SK-MEL-5 (cell line): ENCODE measurements around the gene LRGUK. TPM values are rescaled to one million over a fixed set of nuclear protein-coding genes. Genes with fewer than 3 reads are reported as not detected.
A peak's percentile ranks its signal among the peaks of the same experiment; 100 is the strongest.
"Not testable (repeated sequence)": the region's sequence is repeated elsewhere in the genome, so short reads cannot be mapped to it uniquely, and the experiment has no call there.

Source experiments
- DNase-seq: peaks from one replicate; pipeline ENCODE4 v3.0.0-alpha.2; 2016; ENCODE audit warnings: low read depth, low spot score
- in situ Hi-C: cut with HindIII; loops from 2 replicates; pipeline ENCODE4 v1.10.0; 2016; ENCODE audit warnings: low sequenced_read_pairs, high pct_unique_total_duplicates, low pct_unique_long_range_greater_than_20kb
- polyA plus RNA-seq, 2 experiments: library from polyadenylated mRNA; depleted of rRNA; stranded (reverse); fragments of >200 nt; gene quantifications; 2 replicates each; pipeline ENCODE4 v1.2.3, GENCODE V29; 2015
- total RNA-seq: library from RNA; depleted of rRNA; stranded (reverse); fragments of >200 nt; shearing (Covaris generic); gene quantifications from 2 replicates; pipeline ENCODE4 v1.2.3, GENCODE V29; 2014; rRNA removed

The LRGUK gene
- total RNA-seq = 9.9 TPM in 2 replicates
- 5.6 and 6.0 TPM in 2 replicates for polyA plus RNA-seq (2015; cell fraction: cytosol; rRNA removed)
- polyA plus RNA-seq (2015; cell fraction: nucleus; rRNA removed) = 6.7 and 8.7 TPM in 2 replicates

DNA sequence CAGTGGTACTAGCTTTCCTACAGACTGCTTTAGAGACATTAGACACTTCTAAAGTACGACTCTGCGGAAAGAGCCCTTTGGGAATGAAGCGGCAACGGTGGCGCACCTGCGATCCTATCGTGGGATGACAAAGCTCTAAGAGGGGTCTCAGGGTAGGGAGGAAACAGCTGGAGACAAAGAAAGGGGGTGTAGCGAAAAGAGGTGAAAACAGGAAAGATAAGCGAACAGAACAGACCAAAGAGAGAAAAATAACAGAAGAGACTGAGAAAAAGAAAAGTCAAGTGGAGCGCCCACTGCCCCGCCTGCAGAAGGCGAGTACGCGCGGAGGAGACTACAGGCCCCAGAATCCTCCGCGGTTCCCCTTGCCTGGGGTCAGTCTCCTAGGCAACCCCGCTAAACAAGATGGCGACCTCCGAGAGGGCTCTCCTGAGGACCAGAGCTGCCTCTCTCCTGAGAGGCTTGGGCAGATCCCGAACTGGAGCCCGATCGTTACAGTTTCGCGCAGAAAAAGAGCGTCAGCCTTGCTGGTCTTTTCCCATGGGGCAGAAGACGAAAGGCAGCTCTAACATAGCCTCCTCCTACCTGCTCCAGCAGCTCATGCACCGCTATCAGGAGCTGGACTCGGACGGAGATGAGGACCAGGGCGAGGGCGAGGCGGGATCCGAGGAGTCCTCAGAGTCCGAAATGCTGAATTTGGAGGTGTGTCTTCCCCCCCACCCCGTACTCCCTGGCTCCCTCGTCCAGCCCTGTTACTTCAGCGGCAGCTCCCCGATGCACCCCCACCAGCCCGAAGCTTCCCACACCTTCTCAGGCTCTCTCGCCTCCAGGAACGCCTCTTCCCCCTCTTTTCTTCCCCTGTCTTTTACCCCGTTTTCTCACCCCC is at the start of gene LRGUK:
TSS of gene LRGUK (plus strand) at position 375 of the 883 bp plus-strand sequence. CDS start at position 403, 28 bp downstream.
- peak; percentile 92 for DNase-seq
- in situ Hi-C loops = no loop called here

- in situ Hi-C loops, DNase-seq: not testable (repeated sequence)
These were observed 49.6 kb upstream of the LRGUK start for GRCh38 chr7:134077560-134077959.

- no peak for DNase-seq
- in situ Hi-C loops = no loop called here
These were observed 48.1 kb upstream of the LRGUK start for GRCh38 chr7:134078991-134079390.

DNA sequence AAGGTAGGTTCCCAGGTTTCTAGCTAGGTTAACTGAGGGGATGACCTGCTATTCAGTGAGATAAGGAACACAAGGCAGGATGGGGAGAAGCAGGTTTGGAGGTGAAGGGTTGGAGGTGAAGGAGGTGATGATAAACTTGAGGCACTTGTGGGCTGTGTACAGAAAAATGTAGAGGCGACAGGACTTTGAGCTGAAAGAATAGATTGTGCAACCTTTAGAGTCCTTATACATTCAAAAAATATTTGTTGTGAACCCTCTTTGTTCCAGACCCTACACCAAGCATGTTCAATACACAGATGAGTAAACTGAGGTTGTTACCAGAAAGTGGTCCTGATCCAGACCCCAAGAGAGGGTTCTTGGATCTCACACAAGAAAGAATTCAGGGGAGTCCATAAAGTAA is 45.4 kb upstream of the LRGUK start:
- DNase-seq = no peak
- in situ Hi-C loops = no loop called here

- no peak for DNase-seq
- in situ Hi-C loops = no loop called here
These were observed 43.2 kb upstream of the LRGUK start for GRCh38 chr7:134083766-134084487.

DNA sequence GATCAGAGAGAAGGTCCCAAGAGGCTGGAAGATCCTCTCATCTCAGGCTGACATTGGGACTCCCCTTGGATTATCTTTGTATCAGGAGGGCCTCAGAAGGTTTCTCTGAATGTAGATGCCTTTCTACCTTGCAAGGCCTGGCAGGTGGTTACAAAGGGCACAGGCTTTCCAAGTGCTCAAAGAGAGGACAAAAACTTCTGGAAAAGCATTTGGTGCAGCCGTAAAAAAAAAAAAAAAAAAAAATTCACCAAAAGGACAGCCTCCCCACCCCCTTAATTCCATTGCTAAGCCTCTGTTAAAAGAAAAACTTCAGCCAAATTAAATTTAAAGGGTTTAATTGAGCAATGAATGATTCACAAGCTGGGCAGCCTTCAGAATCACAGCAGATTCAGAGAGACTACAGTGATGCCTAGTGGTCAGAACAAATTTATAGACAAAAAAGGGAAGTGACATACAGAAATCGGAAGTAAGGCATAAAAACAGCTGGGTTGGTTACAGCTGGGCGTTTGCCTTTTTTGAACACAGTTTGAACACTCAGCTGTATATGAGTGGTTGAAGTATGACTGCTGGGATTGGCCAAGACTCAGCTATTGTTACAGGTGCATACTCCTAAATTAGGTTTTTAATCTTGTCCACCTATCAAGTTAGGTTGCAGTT is 42.5 kb upstream of the LRGUK start:
- in situ Hi-C loops = no loop called here
- no peak for DNase-seq

DNA sequence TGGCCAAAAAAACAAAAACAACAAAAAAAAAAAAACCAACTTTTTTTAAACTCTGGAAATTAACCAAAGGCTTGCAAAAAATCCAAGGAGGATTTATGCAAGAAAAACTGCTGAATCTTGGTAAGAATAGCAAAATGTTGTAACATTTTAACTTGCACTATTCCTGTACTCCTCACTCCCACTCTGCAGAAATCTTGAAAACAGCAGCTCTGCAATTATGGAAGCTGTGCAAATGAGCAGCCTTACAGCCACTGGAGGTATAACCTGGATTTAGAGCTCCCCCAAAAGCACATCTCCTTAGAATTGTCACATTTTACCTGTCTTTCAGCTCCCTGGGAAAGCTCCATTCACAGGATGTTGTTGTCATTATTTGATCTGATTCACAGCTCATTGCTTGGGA is 41.8 kb upstream of the LRGUK start:
- no peak for DNase-seq
- in situ Hi-C loops = no loop called here

DNA sequence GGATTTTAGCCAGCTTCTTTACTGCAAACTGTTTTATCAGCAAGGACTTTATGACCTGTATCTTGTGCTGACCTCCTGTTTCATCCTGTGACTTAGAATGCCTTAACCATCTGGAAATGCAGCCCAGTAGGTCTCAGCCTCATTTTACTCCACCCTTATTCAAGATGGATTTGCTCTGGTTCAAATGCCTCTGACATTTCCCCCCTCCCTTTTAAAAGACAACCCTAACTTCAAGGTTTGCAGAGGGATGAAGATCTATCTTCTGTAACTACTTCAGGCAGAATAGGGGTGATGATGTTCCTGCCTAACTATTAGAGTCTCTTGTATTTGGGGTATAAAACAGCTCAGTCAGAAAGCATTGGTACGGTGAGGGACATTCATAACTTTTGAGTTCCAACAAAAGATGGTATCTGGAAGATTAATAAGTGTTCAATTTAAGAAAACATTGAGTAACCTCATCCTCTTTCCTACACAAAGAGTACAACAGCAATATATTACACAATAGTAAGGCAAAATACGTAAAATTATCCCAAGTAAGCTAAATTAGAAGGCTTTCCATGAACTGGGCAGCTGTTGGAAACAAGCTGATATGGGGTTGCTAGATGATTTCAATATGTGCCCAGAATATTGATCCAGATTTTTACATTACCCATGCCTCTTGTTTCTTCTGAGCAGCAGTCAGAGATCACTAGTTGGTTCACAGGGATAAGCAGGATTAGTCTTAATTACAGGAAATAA is 40.0 kb upstream of the LRGUK start:
- DNase-seq = no peak
- in situ Hi-C loops = no loop called here

GRCh38 chr7:134088199-134088598 is 38.9 kb upstream of the LRGUK start:
- no peak for DNase-seq
- in situ Hi-C loops = no loop called here

- in situ Hi-C loops = no loop called here
These were observed 37.7 kb upstream of the LRGUK start for GRCh38 chr7:134089446-134089845.

DNA sequence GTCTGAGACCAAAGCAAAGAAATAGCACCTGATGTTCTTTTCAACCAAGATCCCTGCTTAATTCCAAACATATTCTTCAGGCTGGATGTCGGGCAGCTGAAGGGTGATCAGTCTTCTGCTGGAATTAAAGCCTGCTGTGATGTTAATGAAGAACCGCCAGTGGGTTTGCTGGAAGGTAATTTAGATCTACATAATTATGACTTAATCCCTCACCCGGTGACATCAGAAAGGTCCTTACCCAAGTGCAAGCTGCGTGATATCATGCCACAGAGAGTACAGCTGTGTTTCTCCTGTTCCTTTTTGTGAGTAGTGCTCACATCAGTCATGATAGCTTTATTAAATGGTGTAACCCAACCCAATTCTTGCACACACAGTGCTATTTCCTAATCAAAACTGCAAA is 29.1 kb upstream of the LRGUK start:
- no peak for DNase-seq
- in situ Hi-C loops = no loop called here

More at GRCh38 chr7:134089446-134089845, 37.7 kb upstream of the LRGUK start:
- no peak for DNase-seq

- no peak for DNase-seq
- in situ Hi-C loops = no loop called here
These were observed 25.4 kb upstream of the LRGUK start for GRCh38 chr7:134101716-134102115.

- in situ Hi-C loops = no loop called here
These were observed 23.0 kb upstream of the LRGUK start for GRCh38 chr7:134104166-134104565.

DNA sequence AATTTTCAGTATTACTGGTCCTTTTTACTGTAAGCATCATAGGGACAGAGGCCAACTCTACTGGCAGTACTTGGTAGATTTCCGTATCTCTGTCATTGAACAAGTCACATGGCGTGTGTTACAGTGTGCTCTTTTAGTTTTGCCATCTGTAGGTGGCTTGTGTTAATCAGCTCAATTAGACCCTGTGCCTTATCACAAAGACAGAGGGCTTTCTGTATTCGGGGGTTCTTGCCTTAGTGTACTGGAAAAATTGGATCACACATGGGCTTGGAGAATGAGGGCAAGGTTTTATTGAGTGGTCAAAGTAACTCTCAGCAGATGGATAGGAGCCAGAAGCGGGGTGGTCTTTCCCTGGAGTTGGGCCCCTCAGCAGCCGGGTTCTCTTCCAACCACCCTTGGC is 21.3 kb upstream of the LRGUK start:
- in situ Hi-C loops = no loop called here
- peak; percentile 20 for DNase-seq

More at GRCh38 chr7:134104166-134104565, 23.0 kb upstream of the LRGUK start:
- DNase-seq = no peak

- peak; percentile 14 for DNase-seq
- in situ Hi-C loops = no loop called here
These were observed 18.3 kb upstream of the LRGUK start for GRCh38 chr7:134108802-134109201.

DNA sequence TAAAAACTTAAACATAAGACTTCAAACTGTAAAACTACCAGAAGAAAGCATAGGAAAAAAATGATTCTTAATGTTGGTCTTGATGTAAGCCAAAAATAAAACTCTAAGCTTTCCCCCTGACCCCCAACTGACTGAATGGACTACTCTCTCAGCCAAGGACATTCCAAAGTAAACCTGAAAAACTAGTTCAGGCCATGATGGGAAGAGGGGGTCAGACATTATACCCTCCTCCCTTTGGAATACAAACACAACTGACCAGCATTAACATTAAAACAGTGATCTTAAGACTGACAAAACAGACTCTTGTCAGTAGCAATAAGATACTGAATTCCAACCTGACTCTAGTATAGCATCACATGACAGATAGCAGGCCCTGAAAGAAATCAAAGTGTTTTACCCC is 13.5 kb upstream of the LRGUK start:
- in situ Hi-C loops = no loop called here
- DNase-seq = no peak

DNA sequence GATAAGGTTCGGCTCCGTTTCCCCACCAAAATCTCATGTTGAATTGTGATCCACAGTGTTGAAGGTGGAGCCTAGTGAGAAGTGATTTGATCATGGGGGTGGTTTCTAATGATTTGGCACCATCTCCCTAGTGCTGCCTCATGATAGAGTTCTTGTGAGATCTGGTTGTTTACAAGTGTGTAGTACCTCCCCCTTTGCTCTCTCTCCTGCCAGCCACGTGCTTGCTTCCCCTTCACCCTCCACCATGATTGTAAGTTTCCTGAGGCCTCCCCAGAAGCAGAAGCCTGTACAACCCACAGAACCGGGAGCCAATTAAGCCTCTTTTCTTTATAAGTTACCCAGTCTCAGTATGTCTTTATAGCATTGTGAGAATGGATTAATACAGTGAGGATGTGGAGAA is 12.1 kb upstream of the LRGUK start:
- in situ Hi-C loops = no loop called here
- no peak for DNase-seq
